Neuron (in vitro differentiated cells): Measurements from ENCODE around the gene COX7C.
"Not testable (repeated sequence)": the region's sequence is repeated elsewhere in the genome, so short reads cannot be mapped to it uniquely, and the experiment has no call there.

Experiments
- H2AFZ ChIP-seq: one replicate; pipeline ENCODE4 v1.6.1; 2013; ENCODE audit warnings: low read depth, mild to moderate bottlenecking, inconsistent platforms, low read length, moderate library complexity
- H3K27me3 ChIP-seq: one replicate; pipeline ENCODE4 v1.6.1; 2013; ENCODE audit warnings: low read length; ENCODE audit not compliant: insufficient read depth
- H3K36me3 ChIP-seq: one replicate; pipeline ENCODE4 v1.6.1; 2013; ENCODE audit warnings: low read length; ENCODE audit not compliant: insufficient read depth
- H3K4me1 ChIP-seq: one replicate; pipeline ENCODE4 v1.6.1; 2013; ENCODE audit warnings: low read length; ENCODE audit not compliant: insufficient read depth
- H3K4me3 ChIP-seq: 2 replicates; pipeline ENCODE4 v1.5.1; 2013; ENCODE audit warnings: mild to moderate bottlenecking, low read length, moderate library complexity
- H3K9me3 ChIP-seq: one replicate; pipeline ENCODE4 v1.6.1; 2013; ENCODE audit warnings: low read length

The COX7C gene

DNA sequence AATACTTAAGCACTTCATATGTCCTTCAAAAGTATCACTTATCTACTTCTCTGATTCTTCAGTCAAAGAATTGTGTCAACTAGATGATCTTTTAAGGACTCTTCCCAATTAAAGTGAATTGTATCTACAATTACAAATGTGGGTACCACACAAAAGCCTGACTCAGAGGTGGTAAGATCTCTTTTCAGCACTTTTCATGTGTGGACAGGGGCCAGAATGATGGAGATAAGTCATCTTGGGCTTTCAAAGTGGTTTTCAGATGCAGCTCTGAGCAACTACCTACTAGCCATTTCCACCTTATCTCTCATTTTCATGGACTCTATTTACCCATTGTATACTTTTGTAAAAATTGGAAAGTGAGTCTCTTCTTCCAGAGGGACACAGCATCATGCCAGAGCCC is 8.4 kb downstream of the COX7C start:
- H3K9me3 ChIP-seq = no peaks in the 10 kb centered on the region
- H2AFZ ChIP-seq = no peak overlapping the region
- no peak overlapping the region for H3K4me3 ChIP-seq
- H3K4me1 ChIP-seq = no peaks in the 10 kb centered on the region
- H3K36me3 ChIP-seq = peaks cover 10% of the 10 kb centered on the region
- H3K27me3 ChIP-seq = no peaks in the 10 kb centered on the region

DNA sequence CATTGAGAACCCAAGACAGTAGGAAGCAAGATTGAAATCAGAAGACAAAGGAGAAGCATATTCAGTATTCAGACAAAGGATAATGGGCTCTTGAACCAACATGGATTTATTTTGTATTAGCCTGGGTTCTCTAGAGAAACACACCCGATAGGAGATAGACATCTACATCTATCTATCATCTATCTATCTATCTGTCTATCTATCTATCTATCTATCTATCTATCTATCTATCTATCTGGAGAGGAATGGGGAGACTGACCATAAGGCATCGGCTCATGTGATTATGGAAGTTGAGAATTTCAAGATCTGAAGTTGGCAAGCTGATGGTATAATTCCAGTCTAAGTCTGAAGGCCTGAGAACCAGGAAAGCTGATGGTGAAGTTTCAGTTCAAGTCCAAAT is 13.4 kb downstream of the COX7C start:
- Histone ChIP-seq H2AFZ (no peak overlapping the region), H3K36me3 (no peaks in the 10 kb centered on the region), H3K4me3 (no peak overlapping the region), H3K9me3 (no peaks in the 10 kb centered on the region), H3K4me1 (no peaks in the 10 kb centered on the region), H3K27me3 (peaks cover 7% of the 10 kb centered on the region)

DNA sequence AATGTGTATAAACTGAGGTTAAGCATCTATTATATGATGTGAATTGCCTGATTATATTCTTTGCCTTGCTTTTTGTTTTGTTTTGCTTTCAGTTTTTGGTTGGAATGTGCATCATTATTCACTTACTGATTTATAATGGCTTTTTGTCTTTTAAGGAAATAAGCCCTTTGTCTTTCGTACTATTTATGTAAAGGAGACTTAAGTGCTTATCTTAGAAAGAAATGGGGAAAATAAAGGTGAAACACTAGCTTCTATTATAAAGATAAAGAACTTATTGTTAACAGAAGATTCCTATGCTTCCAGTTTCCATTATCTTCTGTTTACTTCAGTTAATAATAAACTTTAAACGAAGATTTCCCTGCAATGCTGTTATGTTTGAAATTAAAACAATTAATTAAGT is 23.3 kb downstream of the COX7C start:
- Histone ChIP-seq H3K9me3 (no peaks in the 10 kb centered on the region), H3K4me3 (no peak overlapping the region), H3K27me3 (peaks cover 6% of the 10 kb centered on the region), H3K36me3 (no peaks in the 10 kb centered on the region), H3K4me1 (peaks cover 9% of the 10 kb centered on the region), H2AFZ (no peak overlapping the region)

DNA sequence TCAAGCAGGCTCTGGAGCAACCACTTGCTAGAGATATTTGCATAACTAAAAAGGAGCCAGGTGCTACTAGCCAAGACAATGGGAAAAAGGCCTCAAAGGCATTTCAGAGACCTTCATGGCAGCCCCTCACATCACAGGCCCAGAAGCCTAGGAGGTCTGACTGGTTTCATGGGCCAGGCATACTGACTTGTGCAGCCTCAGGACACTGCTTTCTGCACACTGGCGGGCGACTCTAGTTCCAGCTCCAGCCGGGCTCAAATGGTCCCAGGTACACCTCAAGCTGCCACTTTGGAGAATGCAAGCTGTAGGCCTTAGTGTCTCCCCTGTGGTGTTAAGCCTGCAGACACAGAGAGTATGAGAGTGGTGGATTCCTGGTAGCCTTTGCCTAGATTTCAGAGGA is 27.1 kb downstream of the COX7C start:
- H3K4me3 ChIP-seq = no peak overlapping the region
- no peaks in the 10 kb centered on the region for H3K36me3 ChIP-seq
- H3K27me3 ChIP-seq = no peaks in the 10 kb centered on the region
- no peaks in the 10 kb centered on the region for H3K9me3 ChIP-seq
- peak overlapping the region; percentile 37 for H2AFZ ChIP-seq
- H3K4me1 ChIP-seq = peaks cover 12% of the 10 kb centered on the region

DNA sequence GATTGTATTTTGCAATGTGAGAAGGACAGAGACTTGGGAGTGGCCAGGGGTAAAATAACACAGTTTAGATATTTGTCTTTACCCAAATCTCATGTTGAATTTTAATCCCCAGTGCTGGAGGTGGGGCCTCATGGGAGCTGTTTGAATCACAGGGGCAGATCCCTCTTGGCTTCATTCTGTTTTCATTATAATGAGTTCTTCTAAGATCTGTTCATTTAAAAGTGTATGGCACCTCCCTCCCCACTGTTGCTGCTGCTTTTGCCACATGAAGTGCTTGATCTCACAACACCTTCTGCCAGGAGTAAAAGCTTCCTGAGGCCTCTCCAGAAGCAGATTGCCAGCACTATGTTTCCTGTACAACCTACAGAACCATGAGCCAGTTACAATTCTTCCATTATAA is 28.1 kb downstream of the COX7C start:
- H3K36me3 ChIP-seq = no peaks in the 10 kb centered on the region
- no peaks in the 10 kb centered on the region for H3K9me3 ChIP-seq
- no peak overlapping the region for H3K4me3 ChIP-seq
- H3K4me1 ChIP-seq = peaks cover 13% of the 10 kb centered on the region
- no peaks in the 10 kb centered on the region for H3K27me3 ChIP-seq
- no peak overlapping the region for H2AFZ ChIP-seq

DNA sequence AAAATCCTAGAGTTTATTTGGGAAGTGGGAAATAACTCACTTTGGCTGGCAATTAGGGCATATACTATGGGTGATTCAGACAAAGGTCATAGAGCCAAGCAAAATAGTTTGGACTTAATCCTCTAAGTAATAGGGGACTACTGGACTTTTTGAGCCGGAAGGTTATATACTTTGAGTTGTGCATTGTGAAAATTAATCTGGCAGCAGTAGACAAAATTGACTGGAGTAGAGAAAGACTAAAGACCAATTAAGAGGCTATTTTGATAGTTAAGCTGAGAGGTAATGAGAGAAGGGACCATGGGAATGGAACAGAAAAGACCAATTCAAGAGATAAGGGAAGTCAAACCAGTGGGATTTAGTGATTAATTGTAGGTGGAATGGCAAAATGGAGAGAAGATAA is 28.9 kb downstream of the COX7C start:
- Histone ChIP-seq H2AFZ (no peak overlapping the region), H3K4me3 (no peak overlapping the region), H3K4me1 (peaks cover 13% of the 10 kb centered on the region), H3K36me3 (no peaks in the 10 kb centered on the region), H3K27me3 (no peaks in the 10 kb centered on the region), H3K9me3 (no peaks in the 10 kb centered on the region)

DNA sequence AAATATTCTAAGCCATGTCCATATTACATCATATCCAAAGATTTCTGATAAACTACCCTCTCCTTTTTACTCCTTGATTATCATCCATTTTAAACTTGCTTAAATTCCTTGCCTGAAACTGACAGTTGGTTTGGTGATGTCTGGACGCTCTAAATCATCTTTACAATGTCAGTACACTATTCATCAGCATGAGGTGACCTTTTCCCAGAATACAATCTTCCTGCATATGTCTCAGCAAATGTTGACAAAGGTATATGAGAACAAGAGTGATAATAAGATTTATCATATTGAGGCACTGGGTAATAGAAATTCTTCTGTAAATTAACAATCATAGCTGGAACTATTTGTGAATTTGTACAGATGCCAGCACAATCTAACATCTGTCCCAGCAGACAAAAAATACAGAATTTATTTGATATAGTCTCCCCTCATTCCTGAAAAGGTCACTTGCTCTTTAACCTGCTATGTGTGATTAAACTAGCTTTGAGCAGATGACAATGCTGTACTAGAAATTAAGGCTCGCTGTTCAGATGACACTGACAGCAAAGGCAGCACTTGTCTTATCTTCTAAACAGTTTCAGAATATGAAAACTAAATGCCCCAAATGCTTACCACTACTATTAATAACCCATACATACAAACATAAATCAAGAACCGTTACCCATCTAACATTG is 32.2 kb downstream of the COX7C start:
- Histone ChIP-seq H3K36me3 (no peaks in the 10 kb centered on the region), H2AFZ (no peak overlapping the region), H3K27me3 (no peaks in the 10 kb centered on the region), H3K9me3 (no peaks in the 10 kb centered on the region), H3K4me1 (peaks cover 4% of the 10 kb centered on the region), H3K4me3 (no peak overlapping the region)

DNA sequence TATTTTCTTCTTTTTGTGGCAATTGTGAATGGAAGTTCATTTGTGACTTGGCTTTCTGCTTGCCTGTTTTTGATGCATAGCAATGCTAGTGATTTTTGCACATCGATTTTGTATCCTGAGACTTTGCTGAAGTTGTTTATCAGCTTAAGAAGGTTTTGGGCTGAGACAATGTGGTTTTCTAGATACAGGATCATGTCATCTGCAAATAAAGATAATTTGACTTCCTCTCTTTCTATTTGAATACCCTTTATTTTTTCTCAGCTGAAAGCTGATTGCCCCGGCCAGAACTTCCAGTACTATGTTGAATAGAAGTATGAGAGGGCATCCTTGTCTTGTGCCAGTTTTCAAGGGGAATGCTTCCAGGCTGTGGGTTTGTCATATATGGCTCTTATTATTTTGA is 43.0 kb downstream of the COX7C start:
- H3K36me3 ChIP-seq, H3K9me3 ChIP-seq, H3K4me1 ChIP-seq, H3K4me3 ChIP-seq, H3K27me3 ChIP-seq, H2AFZ ChIP-seq: not testable (repeated sequence)

DNA sequence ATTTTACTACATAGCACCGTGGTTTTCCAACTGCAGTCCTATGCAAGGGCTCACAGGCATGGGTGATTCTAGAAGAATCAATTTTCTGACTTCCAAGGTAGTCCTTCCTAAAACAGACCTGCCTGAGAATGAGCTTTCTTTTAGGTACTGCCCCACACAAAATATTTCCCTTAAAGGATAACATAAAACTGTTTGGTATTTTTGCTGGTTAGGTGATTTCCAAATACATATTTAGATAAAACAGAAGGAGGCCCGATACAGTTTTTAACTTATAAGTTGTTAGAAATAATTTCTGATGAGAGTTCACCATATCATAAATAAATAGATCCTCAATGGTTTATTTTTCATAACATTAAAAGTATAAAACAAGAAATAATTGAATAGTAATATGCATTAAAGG is 46.4 kb downstream of the COX7C start:
- no peak overlapping the region for H2AFZ ChIP-seq

DNA sequence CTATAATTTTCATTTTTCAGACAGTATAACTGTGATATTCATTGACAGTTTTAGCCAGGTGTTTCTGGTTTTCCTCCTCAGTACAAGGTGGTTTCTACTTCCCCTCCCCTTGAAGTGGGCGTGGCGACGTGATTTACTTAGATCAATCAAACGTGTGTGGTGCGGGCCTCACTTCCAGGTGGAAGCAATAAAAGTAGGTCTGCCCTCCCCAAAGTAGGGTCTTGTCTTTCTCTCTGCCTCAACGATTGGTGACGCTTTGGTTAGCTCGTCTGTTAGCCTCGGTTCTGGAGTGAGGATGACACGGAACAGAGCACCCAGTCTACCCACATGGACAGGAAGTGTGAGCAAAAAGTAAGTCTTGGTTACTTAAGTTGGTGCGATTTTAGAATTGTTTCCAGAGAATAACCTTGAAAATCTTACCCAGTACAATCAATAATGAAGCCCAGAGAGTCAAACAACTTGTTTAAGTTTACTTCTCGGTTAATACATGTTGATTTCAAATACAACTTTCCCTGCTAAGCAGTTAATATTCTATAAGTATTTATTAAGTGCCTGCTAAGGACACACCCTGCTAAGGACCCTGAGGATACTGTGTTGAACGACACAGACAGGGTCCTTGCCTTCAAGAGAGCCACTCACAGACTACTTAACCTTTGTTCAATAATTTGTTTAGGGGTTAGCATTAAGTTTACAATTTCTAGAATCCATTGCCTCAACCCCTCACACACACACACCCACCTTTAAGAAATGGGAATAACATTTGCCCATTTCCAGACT is 48.4 kb downstream of the COX7C start:
- Histone ChIP-seq H3K4me1 (no peaks in the 10 kb centered on the region), H3K27me3 (no peaks in the 10 kb centered on the region), H2AFZ (no peak overlapping the region), H3K9me3 (no peaks in the 10 kb centered on the region), H3K36me3 (no peaks in the 10 kb centered on the region), H3K4me3 (no peak overlapping the region)

More for the DNA sequence above, 46.4 kb downstream of the COX7C start:
- Histone ChIP-seq H3K36me3 (no peaks in the 10 kb centered on the region), H3K27me3 (no peaks in the 10 kb centered on the region), H3K4me3 (no peak overlapping the region), H3K9me3 (no peaks in the 10 kb centered on the region), H3K4me1 (no peaks in the 10 kb centered on the region)

DNA sequence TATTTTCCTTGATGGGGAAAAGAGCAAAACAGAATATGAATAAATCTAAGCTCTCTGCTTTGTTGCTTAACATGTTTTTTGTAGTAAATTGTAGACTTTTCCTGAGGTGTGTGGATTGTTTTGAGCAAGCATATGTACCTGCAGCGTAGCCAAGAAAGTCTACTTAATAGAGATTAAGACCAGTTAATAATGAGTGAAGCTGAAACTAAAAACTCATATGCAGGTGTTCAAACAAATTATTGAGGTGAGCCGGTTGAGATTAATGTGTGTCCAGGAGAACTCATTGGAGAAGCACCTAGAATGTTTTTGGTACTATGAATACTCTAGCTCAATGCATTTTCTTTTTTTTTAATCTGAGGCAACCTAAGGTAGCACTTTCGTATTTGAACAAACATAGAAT is 49.2 kb downstream of the COX7C start:
- Histone ChIP-seq H3K27me3 (no peaks in the 10 kb centered on the region), H3K4me3 (no peak overlapping the region), H3K36me3 (no peaks in the 10 kb centered on the region), H2AFZ (no peak overlapping the region), H3K4me1 (no peaks in the 10 kb centered on the region), H3K9me3 (no peaks in the 10 kb centered on the region)
